Coronary artery (tissue), 2 donors: ENCODE data around the gene ST3GAL4.
"Not testable (repeated sequence)": the region's sequence is repeated elsewhere in the genome, so short reads cannot be mapped to it uniquely, and the experiment has no call there.

Source experiments
- DNase-seq: peaks from one replicate; pipeline ENCODE4 v3.0.0-alpha.2; 2017; ENCODE audit warnings: low spot score
- H3K27ac ChIP-seq, 2 donors: fragments of 200-600 bp; sonication (generic); one replicate each; pipeline ENCODE4 v1.5.1; 2016 to 2019
- H3K4me3 ChIP-seq: fragments of 200-600 bp; sonication (generic); 2 replicates; pipeline ENCODE4 v1.5.1; 2016; ENCODE audit warnings: mild to moderate bottlenecking, moderate library complexity
- CTCF ChIP-seq: fragments of 200-600 bp; sonication (generic); IDR thresholded peaks from one replicate; pipeline ENCODE4 v1.5.1; 2019; ENCODE audit warnings: antibody characterized with exemption

Gene ST3GAL4

GRCh38 chr11:126383339-126384335, 28.2 kb downstream of the ST3GAL4 start:
- no peak for TF ChIP-seq CTCF

GRCh38 chr11:126384449-126385070, 29.1 kb downstream of the ST3GAL4 start:
- no peak for TF ChIP-seq CTCF
- H3K4me3 ChIP-seq: no peak overlapping the region
- H3K27ac ChIP-seq: no peak overlapping the region
- no peak for DNase-seq

More at GRCh38 chr11:126383339-126384335, 28.2 kb downstream of the ST3GAL4 start:
- Histone ChIP-seq H3K4me3 (no peak overlapping the region), H3K27ac (no peak overlapping the region)
- DNase-seq: no peak

GRCh38 chr11:126385991-126386728, 30.7 kb downstream of the ST3GAL4 start:
- no peak overlapping the region for H3K4me3 ChIP-seq
- peak overlapping the region in 1 of 2 donors; percentile 9 for H3K27ac ChIP-seq
- no peak for TF ChIP-seq CTCF
- no peak for DNase-seq

- not testable (repeated sequence) for H3K4me3 ChIP-seq, DNase-seq
- H3K27ac ChIP-seq: peak overlapping the region in 1 of 2 donors; percentile 9
These were observed 31.2 kb downstream of the ST3GAL4 start for GRCh38 chr11:126386729-126387071.

- DNase-seq: no peak
- Histone ChIP-seq H3K27ac (no peak overlapping the region), H3K4me3 (no peak overlapping the region)
- no peak for TF ChIP-seq CTCF
These were observed 32.4 kb downstream of the ST3GAL4 start for GRCh38 chr11:126387857-126388256.

- TF ChIP-seq CTCF: no peak
- no peak overlapping the region for H3K27ac ChIP-seq
- no peak for DNase-seq
- no peak overlapping the region for H3K4me3 ChIP-seq
These were observed 34.9 kb downstream of the ST3GAL4 start for GRCh38 chr11:126390272-126390867.
